Measurements from ENCODE around the gene GHRHR.
A peak's percentile ranks its signal among the peaks of the same experiment; 100 is the strongest.

The GHRHR gene

DNA sequence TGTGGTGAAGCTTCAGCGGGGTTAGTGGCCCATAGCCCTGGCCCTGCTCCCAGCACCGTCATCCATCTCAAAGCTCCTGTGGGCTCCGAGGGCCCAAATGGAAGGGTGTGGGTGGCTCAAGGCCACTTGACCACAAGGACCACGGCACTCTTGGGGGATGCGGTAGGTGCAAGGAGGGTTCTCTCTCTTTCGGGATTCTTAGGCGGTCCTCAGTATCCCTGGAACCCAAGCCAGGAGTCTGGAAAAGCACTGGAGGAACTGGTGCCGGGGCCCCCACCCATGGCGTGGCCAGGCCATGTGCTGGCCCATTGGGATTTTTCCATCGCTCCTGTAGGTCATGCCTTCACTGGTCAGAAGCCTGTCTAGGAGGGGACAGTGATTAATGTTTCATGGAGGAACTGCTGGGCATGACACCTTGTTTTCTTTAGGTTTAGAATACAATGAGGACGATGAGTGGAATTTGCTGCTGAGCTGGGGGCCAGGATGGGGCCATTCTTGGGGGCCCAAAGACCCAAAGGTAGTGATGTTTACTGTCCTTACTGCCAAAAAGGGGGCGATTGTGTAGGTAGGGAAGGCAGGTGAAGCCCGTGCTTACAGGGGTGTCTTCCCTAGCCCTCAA lies 35.4 kb upstream of the GHRHR start:
- no peak for DNase-seq (ENCODE audit: low spot score)

DNA sequence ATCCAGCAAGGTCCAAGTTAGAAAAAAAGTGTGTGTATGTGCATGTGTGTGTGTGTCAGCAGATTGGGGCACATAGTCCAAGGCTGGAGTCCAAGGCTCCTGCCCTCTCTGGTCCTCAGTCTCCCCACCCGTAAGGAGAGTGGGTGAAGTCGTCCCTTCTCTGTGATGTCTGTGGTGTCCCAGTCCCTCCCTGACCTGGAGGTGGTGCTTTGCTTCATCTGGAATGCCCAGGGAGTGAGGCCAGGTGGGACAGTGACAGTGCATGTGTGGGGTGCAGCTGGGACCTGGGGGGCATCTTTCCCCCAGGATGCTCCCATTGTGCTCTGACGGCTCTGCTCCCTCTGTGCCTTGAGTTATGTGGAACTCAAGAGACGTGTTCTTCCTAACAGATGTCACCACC lies 34.1 kb upstream of the GHRHR start:
- no peak for DNase-seq (ENCODE audit: low spot score)

DNA sequence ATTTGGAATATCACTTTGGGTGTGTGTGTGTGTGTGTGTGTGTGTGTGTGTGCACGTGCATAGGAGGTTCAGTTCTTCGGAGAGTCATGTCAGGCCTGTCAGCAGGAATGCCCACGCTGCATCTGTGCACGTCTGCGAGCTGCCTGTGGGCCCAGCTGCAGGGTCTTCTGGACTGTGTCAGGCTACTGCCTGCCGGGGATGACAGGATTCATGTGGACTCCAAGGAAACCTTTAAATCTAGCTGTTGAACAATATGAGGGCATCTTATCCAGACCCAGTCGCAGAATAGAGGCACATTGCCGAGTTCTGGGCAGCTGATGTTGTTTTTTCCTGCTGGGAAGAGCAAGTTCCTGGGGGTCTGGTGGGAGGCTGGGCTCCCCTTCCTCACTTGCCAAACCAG lies 33.1 kb upstream of the GHRHR start:
- DNase-seq (ENCODE audit: low spot score), result no peak

DNA sequence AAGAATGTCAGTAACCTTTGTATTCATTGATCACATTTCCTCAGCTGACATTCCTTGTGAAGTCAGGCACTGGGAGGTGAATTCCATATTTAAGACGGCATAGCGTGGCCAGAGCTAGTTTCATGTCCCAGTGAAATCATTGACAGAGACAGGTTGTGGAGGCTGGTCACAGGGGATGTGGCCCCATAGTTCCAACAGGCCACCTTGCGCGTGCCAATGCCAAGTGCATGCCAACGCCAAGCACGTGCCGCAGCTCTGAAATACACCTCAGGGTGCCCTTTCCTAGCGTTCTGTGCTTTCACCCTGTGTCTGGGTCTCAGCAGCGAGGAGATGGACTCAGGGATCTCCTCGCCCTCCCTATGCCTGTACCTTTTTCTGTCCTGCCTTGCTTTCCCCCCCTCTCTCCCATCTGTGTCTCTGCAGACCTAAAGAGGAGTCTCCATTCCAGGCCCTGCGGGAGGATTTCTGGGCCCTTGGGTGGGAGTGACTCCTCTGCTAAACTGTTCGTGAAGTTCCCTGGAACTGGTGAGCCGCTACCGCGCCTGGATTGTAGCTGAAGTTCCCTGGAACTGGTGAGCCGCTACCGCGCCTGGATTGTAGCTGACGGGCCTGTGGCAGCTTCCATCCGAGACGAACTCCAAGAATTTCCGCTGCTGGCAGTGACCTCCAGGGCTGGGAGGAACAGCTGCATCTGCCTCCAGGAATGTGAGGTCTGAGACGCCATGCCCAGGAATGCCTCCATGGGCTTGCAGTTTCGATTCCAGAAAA lies 32.4 kb upstream of the GHRHR start:
- DNase-seq (ENCODE audit: low spot score), result no peak

DNA sequence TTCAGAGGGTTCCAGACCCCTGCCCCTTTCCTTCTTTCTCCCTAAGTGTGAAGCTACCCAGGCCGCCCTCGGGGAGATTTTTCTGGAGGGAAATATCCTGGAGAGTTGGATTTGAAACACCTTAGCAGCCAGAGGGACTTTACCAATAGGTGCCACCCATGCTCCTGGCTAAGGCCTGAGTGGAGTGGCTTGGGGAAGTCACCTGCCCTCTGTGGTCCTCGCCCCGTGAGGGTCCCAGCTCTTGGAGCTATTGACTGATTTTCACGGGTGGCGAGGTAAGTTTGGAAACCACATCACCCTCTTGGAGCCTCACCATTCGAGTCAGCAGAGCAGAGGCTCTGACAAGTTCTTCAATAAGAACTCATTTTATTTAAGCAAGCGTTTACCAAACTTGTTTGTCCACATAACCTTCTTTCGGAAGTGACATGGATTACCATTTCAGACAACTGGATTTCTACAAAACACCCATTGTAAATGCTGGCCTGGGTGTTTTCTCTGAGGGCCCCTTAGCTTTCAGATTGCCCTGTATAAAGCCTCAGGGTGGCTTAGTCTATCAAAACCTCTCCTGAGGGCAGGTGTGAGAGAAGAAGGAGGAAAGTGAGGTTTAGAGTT lies 31.7 kb upstream of the GHRHR start:
- DNase-seq (ENCODE audit: low spot score), result no peak

DNA sequence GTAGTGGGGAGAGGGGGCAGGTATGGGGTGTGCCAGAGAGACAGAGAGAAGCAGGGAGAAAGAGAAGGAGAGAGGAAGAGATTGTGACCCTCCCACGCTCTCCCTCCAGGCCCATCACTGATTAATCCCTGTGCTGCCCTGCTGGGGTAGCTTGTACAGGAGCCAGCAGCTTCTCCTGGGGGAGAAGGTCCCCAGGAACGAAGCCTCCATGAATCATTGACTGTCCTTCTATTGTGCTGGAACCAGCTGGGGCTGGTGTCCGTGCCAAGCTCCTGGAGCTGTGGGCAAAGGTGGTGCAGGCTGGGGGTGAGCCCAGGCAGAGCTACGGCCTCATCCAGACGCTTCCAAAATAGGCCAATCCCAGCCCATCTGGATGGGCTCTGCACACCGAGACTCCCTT lies 31.2 kb upstream of the GHRHR start:
- no peak for DNase-seq (ENCODE audit: low spot score)

DNA sequence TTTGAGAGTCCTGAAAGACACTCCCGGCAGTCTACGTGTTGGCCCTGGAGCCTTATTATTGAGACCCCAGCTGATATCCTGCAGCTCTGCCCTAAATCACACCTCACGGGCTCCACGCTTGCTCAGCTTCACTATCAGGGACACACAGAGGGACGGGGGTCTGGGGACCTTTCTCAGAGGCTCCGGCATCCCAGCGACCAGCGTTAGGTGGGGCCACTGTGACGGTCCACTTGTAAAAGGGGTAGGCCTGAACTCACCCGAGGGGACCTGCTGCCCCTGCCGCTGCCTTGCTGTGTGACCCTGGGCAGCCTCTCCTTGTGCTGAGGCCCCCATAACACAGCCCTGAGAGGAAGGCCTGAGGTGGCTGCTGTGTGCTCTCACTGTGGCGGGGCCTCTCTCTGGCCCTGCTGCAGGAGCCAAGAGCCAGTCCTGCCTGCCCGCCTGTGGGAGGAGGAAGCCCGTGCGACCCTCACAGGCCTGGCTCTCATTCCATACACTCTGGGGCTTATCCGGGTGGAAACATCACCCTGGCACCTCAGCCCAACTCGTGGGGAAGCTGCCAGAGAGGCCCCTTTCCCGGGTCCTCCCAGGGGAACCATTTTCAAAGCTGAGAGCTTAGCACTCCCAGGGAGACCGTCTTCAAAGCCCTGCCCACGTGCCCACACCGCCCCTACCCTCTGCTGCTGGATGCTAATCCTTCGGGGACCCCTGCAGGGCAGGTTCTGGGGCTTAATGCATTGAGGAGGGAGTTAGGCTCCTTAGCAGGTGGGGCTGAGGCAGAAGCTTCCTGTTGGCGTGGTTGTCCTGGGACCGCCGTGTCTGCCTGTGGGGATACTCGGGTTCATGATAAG lies 30.4 kb upstream of the GHRHR start:
- DNase-seq (ENCODE audit: low spot score), result no peak

DNA sequence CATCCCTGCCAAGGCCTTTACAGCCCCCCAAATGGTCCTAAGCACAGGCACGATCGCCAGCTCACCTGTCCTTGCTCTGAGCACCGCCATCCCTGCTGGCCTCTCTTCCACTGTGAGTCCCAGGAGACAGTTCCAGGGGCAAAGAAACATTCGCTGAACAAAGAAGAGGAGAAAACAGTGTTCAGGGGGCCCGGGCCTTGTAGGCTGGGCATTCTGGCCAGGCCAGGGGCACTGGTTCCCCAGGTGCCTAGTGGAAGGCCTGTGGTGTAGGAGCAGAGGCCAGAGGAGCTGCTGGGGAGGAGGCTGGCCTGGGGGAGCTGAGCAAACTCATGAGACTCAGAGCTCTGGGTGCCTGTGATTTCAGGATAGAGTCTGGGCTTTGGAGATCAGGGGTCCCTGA lies 29.5 kb upstream of the GHRHR start:
- DNase-seq (ENCODE audit: low spot score), result no peak

DNA sequence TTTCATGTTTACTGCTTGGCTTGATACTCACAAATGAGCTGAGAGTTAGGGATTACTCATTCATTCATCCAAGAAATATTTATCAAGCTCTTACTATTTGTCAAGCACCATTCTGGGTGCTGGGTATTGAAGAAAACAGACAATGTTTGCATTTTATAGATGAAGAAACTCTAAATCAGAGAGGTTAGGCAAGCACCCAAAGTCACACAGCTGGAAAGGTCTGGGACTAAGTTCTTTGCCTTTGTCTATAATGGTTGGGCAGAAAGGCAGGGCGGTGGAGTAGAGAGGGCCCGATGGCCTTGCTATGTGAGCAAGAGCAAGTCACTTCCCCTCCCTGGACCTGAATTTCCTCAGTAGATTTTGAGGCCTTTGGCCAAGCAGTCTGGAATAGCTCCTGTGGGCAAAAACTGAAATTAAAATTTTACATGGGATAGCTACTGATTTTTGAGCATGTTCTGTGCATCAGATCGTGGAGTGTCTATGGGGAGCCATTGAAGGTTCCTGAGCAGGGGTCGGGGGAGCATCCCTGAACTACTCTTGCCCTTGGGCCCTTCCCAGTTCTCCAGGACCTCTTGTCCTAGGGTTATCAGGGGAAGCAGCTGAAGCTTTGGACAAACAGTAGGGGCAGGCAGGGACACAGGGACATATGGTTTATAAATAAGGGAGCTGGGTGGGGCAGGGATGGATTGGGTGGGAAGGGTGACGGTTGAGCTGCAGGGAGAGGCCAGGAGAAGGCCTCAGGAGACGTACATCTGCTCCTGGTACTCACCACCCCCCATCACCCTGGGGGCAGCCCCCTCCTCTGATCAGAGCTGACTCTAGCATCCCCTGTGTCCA lies 28.8 kb upstream of the GHRHR start:
- DNase-seq (ENCODE audit: low spot score), result no peak

DNA sequence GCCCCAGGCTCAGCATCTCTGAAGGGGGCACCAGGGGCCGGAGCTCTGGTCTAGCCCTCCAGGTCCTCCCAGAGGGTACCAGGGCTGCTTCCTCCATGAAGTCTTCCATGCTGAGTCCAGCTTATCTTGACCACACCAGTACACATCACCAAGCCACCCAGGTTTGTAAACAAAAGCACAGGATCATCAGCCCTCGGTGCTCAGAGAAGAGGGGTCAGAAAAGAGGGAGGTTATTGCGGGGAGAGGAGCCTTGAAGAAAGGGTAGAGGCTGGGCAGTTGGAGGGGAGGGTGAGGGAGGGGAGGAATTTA lies 28.2 kb upstream of the GHRHR start:
- DNase-seq (ENCODE audit: low spot score), result no peak

DNA sequence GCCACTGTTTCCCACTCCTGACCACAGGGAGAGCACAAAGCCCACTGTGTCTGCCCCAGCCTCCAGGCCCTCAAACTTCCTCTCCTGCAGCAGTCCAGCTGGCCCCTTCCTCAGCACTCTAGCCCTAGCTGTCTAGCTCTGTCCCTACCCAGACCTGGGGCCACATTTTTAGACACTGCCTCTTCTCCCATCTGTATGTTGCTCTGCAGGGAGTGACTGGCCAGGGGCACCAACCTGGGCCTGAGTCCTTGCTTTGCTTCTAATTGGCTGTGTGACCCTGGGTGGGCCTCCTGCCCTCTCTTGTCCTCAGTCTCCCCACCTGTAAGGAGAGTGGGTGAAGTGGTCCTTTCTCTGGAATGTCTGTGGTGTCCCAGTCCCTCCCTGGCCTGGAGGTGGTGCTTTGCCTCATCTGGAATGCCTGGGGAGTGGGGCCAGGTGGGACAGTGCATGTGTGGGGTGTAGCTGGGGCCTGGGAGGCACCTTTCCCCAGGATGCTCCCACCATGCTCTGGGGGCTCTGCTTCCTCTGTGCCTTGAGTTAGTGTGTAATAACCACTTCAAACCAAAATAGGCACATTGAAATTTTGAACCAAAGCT lies 27.0 kb upstream of the GHRHR start:
- DNase-seq (ENCODE audit: low spot score), result no peak

DNA sequence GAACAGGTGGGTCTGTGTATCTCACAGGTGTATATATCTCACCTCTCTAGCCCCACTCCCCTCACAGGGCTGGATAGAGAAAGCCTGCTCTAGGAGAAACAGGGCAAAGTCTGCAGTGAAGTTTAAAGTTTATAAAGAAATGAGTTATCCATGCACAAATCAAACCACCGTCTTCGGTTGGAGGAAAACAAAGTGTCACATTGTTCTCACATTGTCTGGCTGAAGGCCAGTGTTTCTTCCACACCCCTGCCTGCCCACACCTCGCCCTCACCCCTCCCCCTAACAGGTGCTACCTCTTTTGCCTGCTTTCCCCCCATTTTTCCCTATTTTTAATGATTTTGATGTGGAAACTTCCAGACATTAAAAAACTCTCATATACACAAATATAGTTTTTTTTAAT lies 26.3 kb upstream of the GHRHR start:
- no peak for DNase-seq (ENCODE audit: low spot score)

DNA sequence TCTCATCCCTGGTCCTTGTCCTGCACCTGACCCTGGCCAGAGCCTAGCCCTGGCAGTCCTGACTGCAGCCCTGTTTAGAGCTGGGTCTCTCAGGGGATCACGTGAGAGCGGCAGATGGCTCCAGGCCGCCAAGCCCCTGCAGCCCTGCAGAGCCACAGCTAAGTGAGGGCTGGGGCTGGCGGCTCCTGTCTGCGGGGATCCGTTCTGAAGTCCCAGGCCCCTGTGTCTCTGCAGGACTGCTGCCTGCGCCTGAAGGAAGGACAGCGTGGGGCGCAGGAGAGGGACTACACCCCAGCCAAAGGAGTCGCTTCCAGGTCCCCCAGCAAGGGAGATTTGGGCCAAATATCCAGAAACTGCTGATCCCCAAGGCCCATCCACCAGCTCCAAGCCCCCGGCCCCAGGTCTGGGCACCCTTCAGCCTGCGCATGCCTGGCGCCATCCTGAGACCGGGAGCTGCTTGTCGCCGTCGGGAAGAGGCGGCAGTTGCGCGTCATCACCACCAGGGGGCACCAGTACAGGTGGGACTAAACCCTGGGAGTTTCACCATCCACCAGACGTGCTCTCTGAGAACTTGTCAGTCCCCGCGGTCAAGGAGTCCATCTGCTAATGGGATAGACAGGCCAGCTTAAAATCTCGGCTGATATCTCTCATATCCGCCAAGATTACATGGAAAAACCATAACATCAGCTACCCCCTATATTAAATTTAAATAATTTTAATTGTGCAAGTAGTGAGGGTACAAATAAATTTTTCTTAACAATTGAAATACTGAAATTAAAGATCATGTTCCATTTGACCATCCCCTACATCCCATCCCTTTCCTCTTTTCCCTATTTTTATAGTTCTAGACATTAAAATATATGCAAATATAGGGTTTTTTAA lies 25.1 kb upstream of the GHRHR start:
- DNase-seq (ENCODE audit: low spot score), result peak; percentile 80

DNA sequence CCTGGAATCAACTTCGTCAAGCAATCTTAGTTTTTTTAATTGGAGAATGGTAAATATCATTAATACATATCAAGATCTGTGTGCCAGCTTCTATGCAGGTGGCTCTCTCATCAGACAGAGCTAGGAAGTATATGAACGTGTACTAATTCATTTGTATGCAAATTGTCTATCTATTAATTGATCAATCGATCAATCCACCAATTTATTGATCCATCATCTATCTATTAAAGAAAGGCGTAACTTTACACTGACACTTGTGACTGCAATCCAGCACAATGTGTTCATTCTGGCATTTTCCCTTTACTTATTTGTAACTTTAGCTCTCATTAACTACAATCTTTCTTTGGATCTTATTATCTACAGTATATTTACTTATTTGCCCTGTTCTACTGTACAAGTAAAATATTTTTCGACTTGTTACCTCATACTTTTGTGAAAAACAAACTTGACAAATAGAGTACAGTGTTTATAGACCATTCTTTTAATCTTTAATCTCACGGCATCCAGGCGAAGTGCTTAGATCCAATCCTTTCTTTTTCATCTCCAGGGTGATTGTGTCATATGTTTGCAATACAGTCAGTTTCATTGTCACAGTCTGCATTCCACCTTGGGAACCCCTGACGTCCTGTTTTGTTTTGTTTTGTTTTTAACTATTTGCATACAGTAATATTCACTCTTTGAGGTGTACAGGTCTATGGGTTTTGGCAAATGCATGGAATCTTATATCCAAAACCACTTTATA lies 22.0 kb upstream of the GHRHR start:
- no peak for DNase-seq (ENCODE audit: low spot score)

DNA sequence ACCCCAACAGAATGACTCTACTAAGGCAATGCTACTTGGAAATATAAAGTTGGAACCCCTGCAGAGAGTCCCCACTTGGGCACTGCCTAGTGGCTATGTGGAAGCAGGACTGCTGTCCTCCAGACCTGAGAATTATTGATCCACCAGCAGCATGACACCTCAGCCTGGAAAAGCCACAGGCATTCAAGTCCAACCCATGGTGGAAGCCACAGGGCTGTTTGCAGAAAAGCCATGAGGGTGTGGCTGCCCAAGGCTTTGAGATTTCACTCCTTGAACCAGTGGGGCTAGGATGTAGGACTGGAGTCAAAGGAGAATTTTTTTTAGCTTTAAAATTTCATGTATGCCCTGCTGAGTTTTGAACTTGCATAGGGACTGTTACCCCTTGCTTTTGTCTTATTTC lies 13.6 kb upstream of the GHRHR start:
- DNase-seq (ENCODE audit: low spot score), result no peak

DNA sequence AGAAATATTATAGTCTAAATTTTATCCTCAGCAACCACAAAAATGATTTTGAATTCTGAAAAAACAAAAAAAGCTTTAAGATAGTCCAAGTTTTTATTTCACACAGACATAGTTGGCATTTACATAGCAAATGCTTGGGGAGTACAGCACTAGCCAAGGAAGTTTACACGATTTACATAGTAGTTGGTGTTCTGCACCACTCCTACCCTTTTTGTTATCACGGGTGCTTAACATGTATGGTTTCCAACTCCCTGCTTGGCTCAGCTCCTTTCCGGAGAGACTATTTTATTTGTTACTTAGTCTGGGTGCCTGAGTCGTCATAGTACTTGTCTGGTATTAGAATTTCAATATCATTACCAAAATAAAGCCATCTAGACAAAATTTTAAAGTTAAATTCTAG lies 8.8 kb upstream of the GHRHR start:
- no peak for DNase-seq (ENCODE audit: low spot score)

DNA sequence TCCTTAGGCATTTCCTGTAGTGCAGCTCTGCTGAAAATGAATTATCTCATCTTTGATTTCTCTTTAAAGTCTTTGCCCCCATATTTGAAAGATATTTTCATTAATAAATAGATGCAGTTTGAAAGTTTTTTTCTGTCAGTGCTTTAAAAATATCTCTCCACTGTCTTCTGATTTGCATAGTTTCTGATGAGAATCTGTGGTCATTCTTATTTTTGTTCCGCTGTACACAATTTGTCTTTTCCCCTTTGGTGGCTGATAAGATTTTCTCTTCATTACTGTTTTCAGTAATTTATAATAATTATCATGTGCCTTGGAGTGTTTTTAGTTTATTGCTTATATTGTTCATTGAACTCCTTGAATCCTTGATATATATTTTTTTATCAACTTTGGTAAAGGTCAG lies 7.0 kb upstream of the GHRHR start:
- no peak for DNase-seq (ENCODE audit: low spot score)

DNA sequence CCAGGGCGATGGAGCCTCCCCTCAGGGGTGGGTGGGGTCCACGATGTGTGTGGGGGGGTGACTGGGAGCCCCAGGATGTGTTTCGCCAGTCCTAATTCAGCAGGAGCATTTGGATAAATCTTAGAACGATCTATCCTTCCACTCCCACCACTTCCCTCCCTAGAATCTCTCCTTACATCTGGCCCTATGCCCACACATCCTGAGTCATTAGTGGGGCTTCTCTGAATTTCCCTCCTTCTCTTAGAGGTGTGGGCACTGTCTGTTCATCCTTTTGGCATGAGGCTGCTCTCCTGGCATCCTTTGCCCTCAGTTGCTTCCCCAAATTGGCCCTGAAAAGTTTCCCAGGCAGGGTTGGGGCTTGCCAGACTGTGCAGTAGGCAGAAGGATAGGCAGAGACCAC lies 1.6 kb downstream of the GHRHR start:
- DNase-seq (ENCODE audit: low spot score), result no peak

DNA sequence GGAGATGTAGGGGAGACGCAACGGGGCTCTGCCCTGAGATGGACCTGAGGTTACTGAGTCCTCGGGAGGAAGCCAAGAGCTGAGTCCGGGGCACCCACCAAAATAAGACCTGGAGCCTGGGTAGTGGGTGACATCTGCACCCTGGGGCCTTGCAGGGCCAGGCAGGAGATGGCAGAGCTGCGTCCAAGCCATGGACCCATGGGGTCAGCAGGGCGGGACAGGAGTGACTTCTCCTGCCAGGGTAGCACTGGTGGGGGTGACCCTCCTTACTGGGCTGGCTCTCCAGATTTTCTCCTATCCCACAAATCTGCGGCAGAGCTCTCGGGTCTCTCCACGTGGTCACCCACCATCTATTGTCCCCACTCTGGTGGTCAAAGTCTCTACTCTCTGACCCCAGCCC lies 2.1 kb downstream of the GHRHR start:
- DNase-seq (ENCODE audit: low spot score), result no peak

DNA sequence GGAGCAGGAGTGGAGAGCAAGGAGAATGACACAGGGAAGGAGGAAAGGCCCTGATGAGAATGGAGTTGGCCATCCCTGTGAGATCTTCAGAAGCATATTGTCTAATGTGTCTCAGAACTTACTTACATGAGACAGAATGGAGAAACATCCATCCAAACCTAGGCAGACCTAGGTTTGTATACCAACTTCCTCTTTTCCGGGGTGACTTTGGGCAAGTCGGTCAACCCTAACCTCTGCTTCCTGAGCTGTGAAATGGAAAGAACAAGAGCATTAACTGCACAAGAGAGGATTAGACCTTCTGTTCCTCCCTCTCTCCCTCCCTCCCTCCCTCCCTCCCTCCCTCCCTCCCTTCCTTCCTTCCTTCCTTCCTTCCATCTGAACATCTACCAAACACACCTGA lies 4.5 kb downstream of the GHRHR start:
- peak; percentile 69 for DNase-seq (ENCODE audit: low spot score)

Data from NAMALWA (cell line).